HUES48 (cell line): ENCODE data around the gene BRMS1.
A peak's percentile ranks its signal among the peaks of the same experiment; 100 is the strongest.
"Not testable (repeated sequence)": the region's sequence is repeated elsewhere in the genome, so short reads cannot be mapped to it uniquely, and the experiment has no call there.

Experiments used
- H3K27ac ChIP-seq: one replicate; pipeline ENCODE4 v1.7.0; 2013; ENCODE audit warnings: low read depth, low read length, inconsistent platforms
- H3K27me3 ChIP-seq: 2 replicates; pipeline ENCODE4 v1.6.1; 2013; ENCODE audit warnings: mild to moderate bottlenecking, low read length; ENCODE audit not compliant: control insufficient read depth, insufficient read depth
- H3K36me3 ChIP-seq: 2 replicates; pipeline ENCODE4 v1.6.1; 2013; ENCODE audit warnings: low read length; ENCODE audit not compliant: control insufficient read depth, insufficient read depth
- H3K4me1 ChIP-seq: 2 replicates; pipeline ENCODE4 v1.6.1; 2013; ENCODE audit warnings: mild to moderate bottlenecking, low read length; ENCODE audit not compliant: control insufficient read depth, insufficient read depth
- H3K4me3 ChIP-seq: 2 replicates; pipeline ENCODE4 v1.5.1; 2013; ENCODE audit warnings: mild to moderate bottlenecking, low read depth, low read length
- H3K9ac ChIP-seq: 2 replicates; pipeline ENCODE4 v1.6.1; 2013; ENCODE audit warnings: mild to moderate bottlenecking, low read depth, low read length, moderate library complexity
- H3K9me3 ChIP-seq: 2 replicates; pipeline ENCODE4 v1.6.1; 2013; ENCODE audit warnings: low read length; ENCODE audit not compliant: control insufficient read depth, insufficient read depth

BRMS1 gene

DNA sequence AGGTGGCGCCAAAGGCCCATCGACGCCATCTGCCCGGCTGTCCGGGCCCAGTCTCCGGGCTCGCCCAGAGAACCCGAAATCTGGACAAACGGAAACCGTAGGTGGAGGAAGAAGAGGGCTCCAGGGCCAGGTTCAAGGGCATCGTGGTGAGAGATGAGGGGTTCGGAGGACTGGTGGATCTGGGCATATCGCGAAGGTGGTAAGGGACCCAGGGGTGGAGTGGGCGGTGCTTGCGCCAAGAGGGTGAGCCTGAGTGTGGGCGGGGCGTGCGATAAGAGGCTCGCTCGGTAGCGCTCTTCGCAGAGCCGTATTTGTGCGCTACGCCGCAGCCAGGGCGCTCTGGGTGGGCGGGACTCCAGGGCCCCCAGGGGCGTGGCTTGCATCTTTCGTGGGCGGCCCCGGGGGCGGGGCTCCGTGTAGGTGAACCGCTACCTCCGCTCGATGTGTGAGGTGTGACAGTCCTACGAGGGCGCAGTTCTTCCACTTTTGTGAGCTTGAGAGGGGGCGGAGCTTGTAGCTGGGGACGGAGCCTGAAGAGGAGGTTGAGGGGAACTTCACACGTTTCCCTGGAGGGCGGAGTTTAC lies 32.8 kb downstream of the BRMS1 start:
- no peaks in the 10 kb centered on the region for H3K9me3 ChIP-seq
- no peaks in the 10 kb centered on the region for H3K36me3 ChIP-seq
- no peaks in the 10 kb centered on the region; the same call in 1 of the 2 replicates for H3K27me3 ChIP-seq
- peak overlapping the region; percentile 63 for H3K4me3 ChIP-seq
- H3K4me1 ChIP-seq, result peaks cover 8% of the 10 kb centered on the region
- H3K27ac ChIP-seq, result peak overlapping the region; percentile 62
- no peak overlapping the region for H3K9ac ChIP-seq

GRCh38 chr11:66311470-66311964 lies 33.4 kb downstream of the BRMS1 start:
- Histone ChIP-seq H3K36me3 (no peaks in the 10 kb centered on the region), H3K9me3 (no peaks in the 10 kb centered on the region), H3K27ac (peak overlapping the region; percentile 62), H3K4me1 (peaks cover 8% of the 10 kb centered on the region), H3K9ac (no peak overlapping the region), H3K27me3 (no peaks in the 10 kb centered on the region; the same call in 1 of the 2 replicates), H3K4me3 (peak overlapping the region; percentile 63)

- not testable (repeated sequence) for H3K36me3 ChIP-seq, H3K9ac ChIP-seq, H3K9me3 ChIP-seq, H3K27me3 ChIP-seq, H3K4me3 ChIP-seq, H3K27ac ChIP-seq, H3K4me1 ChIP-seq
Observed at GRCh38 chr11:66310803-66311440, 34.0 kb downstream of the BRMS1 start.

GRCh38 chr11:66310324-66310723 lies 34.6 kb downstream of the BRMS1 start:
- Histone ChIP-seq H3K9me3 (no peaks in the 10 kb centered on the region), H3K4me3 (no peak overlapping the region), H3K36me3 (no peaks in the 10 kb centered on the region), H3K9ac (no peak overlapping the region), H3K27ac (no peak overlapping the region), H3K27me3 (no peaks in the 10 kb centered on the region), H3K4me1 (peaks cover 8% of the 10 kb centered on the region)

GRCh38 chr11:66309475-66309874 lies 35.4 kb downstream of the BRMS1 start:
- no peak overlapping the region for H3K4me3 ChIP-seq
- no peaks in the 10 kb centered on the region for H3K36me3 ChIP-seq
- H3K9ac ChIP-seq, result no peak overlapping the region

GRCh38 chr11:66302656-66303055 lies 42.2 kb downstream of the BRMS1 start:
- Histone ChIP-seq H3K36me3 (no peaks in the 10 kb centered on the region), H3K9ac (no peak overlapping the region), H3K4me3 (no peak overlapping the region), H3K9me3 (no peaks in the 10 kb centered on the region), H3K27me3 (no peaks in the 10 kb centered on the region), H3K27ac (no peak overlapping the region), H3K4me1 (peaks cover under 1% of the 10 kb centered on the region; the same call in 1 of the 2 replicates)

More at GRCh38 chr11:66309475-66309874, 35.4 kb downstream of the BRMS1 start:
- Histone ChIP-seq H3K4me1 (peaks cover 8% of the 10 kb centered on the region), H3K27ac (no peak overlapping the region), H3K27me3 (no peaks in the 10 kb centered on the region), H3K9me3 (no peaks in the 10 kb centered on the region)

DNA sequence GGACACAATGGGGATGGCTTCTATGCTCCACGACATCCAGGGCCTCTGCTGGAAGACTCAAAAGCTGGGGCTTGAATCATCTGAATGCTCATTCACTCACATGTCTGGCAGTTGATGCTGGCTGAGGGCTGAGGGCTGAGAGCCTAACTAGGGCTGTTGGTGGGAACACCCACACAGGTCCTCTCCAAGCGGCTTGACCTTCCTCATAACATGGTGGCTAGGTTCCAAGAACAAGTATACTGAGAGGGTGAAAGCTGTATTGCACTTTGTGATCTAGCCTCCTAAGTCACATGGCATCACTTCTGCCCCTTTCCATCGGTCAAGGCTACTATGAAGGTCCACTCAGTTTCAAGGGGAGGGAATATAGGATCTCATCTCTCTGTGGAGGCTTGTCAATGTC lies 45.7 kb downstream of the BRMS1 start:
- no peak overlapping the region for H3K4me3 ChIP-seq
- peaks cover 5% of the 10 kb centered on the region; the same call in 1 of the 2 replicates for H3K4me1 ChIP-seq
- no peaks in the 10 kb centered on the region for H3K9me3 ChIP-seq
- H3K27ac ChIP-seq, result no peak overlapping the region
- H3K27me3 ChIP-seq, result no peaks in the 10 kb centered on the region
- H3K36me3 ChIP-seq, result no peaks in the 10 kb centered on the region
- H3K9ac ChIP-seq, result no peak overlapping the region

GRCh38 chr11:66297610-66298009 lies 47.3 kb downstream of the BRMS1 start:
- Histone ChIP-seq H3K9ac (no peak overlapping the region), H3K36me3 (no peaks in the 10 kb centered on the region), H3K27me3 (peaks cover 9% of the 10 kb centered on the region), H3K9me3 (no peaks in the 10 kb centered on the region), H3K4me3 (no peak overlapping the region), H3K27ac (no peak overlapping the region), H3K4me1 (peaks cover 5% of the 10 kb centered on the region; the same call in 1 of the 2 replicates)

DNA sequence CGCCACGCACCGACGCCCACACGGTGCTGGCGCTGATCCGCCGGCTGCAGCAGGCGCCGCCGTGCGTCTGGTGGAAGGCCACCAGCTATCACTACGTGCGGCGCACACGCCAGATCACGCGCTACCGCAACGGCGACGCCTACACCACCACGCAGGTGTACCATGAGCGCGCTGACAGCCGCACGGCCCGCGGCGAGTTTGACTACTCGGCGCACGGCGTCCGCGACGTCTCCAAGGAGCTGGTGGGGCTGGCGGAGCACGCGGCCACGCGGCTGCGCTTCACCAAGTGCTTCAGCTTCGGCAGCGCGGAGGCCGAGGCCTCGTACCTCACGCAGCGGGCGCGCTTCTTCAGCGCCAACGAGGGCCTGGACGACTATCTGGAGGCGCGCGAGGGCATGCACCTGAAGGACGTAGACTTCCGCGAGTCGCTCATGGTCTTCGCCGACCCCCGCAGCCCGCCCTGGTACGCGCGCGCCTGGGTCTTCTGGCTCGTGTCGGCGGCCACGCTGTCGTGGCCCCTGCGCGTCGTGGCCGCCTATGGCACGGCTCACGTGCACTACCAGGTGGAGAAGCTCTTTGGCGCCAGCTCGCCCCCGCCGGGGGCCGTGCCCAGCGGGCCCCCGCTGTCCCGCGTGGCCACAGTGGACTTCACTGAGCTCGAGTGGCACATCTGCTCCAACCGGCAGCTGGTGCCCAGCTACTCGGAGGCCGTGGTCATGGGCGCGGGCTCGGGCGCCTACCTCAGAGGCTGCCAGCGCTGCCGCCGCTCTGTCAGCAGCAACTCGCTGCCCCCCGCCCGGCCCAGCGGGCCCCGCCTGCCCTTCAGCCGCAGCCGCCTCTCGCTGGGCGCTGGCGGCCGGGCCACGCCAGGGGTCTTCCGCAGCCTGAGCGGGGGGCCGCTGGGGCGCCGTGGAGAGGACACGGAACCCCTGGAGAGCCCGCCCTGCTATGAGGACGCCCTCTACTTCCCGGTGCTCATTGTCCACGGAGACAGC lies 50.0 kb downstream of the BRMS1 start:
- Histone ChIP-seq H3K27ac (no peak overlapping the region), H3K36me3 (no peaks in the 10 kb centered on the region), H3K4me3 (no peak overlapping the region), H3K9ac (no peak overlapping the region), H3K4me1 (peaks cover 8% of the 10 kb centered on the region; the same call in 1 of the 2 replicates), H3K9me3 (no peaks in the 10 kb centered on the region), H3K27me3 (peaks cover 35% of the 10 kb centered on the region)

DNA sequence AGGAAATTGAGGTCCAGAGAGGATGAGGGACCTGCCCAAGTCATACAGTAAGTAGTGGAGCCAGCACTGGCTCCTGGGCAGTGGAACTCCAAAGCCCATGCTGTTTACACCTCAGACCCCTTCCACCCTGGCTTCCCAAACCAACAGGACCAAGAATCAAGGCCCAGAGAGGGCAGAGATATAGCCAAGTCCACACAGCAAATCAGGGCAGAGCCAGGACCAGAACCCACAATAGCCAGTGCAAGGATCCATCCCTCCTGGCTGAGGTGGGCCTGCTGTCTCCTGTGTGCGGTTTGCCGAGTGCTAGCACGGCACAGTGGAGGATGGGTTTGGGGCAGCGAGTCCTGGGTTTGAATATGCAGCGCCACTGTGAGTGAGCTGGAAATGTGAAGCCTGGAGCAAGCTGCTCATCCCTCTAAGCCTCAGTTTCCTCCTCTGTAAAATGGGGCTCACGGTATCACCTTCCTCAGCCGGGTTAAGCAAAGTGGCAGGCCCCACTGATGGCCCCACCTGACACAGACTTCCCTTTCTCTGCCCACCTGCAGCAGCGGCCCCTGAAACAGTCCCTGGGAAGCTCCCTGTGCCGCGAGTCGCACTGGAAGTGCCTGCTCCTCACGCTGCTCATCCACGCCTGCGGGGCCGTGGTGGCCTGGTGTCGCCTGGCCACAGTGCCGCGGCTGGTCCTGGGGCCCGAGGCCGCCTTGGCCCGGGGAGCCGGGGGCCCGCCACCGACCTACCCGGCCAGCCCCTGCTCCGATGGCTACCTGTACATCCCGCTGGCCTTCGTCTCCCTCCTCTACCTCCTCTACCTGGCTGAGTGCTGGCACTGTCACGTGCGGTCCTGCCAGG lies 50.9 kb downstream of the BRMS1 start:
- Histone ChIP-seq H3K27me3 (peaks cover 35% of the 10 kb centered on the region), H3K27ac (no peak overlapping the region), H3K9ac (no peak overlapping the region), H3K4me3 (no peak overlapping the region), H3K36me3 (no peaks in the 10 kb centered on the region), H3K4me1 (peaks cover 10% of the 10 kb centered on the region; the same call in 1 of the 2 replicates), H3K9me3 (no peaks in the 10 kb centered on the region)
